Endothelial cell of umbilical vein (primary cell): ENCODE data around the gene SIRPA. TPM values are rescaled to one million over a fixed set of nuclear protein-coding genes. Genes with fewer than 3 reads are reported as not detected.

ENCODE experiments used
- BruUV-seq: library from RNA; stranded (reverse); fragments of 400-500 nt; replicated peaks from 2 replicates; lab custom pipeline; 2021; lab: Mats Ljungman, UMichigan
- CTCF ChIA-PET: fragments of 300-600, 350-600 bp; sonication (Branson Sonifier 250); formaldehyde crosslinking; loops from one replicate; lab custom pipeline; 2021; ENCODE audit warnings: antibody characterized with exemption, inconsistent platforms; lab: Charles Lee
- POLR2A ChIA-PET: fragments of 300-600, 350-600 bp; sonication (Branson Sonifier 250); formaldehyde crosslinking; loops from one replicate; lab custom pipeline; 2021; ENCODE audit warnings: antibody characterized with exemption, inconsistent platforms; lab: Charles Lee
- DNase-seq: peaks from one replicate; pipeline ENCODE4 v3.0.0-alpha.2; 2011; ENCODE audit warnings: low read depth, low spot score
- FAIRE-seq: peaks from 2 replicates; lab custom pipeline; 2011; peaks lifted over from hg19 to GRCh38; lab: Jason Lieb, UNC
- H2AFZ ChIP-seq: 2 replicates; pipeline ENCODE4 v1.6.0; 2012; ENCODE audit warnings: low read depth, low read length, control low read depth, inconsistent platforms
- H3K27ac ChIP-seq: 2 replicates; pipeline ENCODE4 v1.5.1; 2011; ENCODE audit warnings: low read depth, mild to moderate bottlenecking, control low read depth, low read length, moderate library complexity; ENCODE audit not compliant: insufficient read depth
- H3K27me3 ChIP-seq, 2 experiments: 2 replicates each; pipeline versions ENCODE4 v1.6.0 to v1.6.1; 2011; ENCODE audit warnings: low read length in 2 of 2, mixed read lengths in 1 of 2; ENCODE audit not compliant: control insufficient read depth in 2 of 2, insufficient read depth in 2 of 2
- H3K36me3 ChIP-seq, 2 experiments: 2 replicates in 1 of 2; 3 replicates in 1 of 2; pipeline ENCODE4 v1.5.1; 2011; ENCODE audit warnings: low read length in 2 of 2, mild to moderate bottlenecking in 1 of 2, moderate library complexity in 1 of 2; ENCODE audit not compliant: control insufficient read depth in 2 of 2, insufficient read depth in 2 of 2; ENCODE audit errors: extremely low read depth in 1 of 2
- H3K4me1 ChIP-seq: 3 replicates; pipeline ENCODE4 v1.5.1; 2011; ENCODE audit warnings: mild to moderate bottlenecking, low read length; ENCODE audit not compliant: control insufficient read depth, insufficient read depth; ENCODE audit errors: extremely low read depth
- H3K4me2 ChIP-seq: 2 replicates; pipeline ENCODE4 v1.6.1; 2011; ENCODE audit warnings: low read length, control low read depth, mixed read lengths; ENCODE audit not compliant: insufficient read depth
- H3K4me3 ChIP-seq, 3 experiments: fragments of 200-600 bp in 1 of 3; sonication (generic), shearing (Covaris generic) in 1 of 3; replicated peaks in 1 of 3; 2 replicates each; pipeline ENCODE4 v1.5.1; 2011 to 2016; ENCODE audit warnings: control low read depth in 3 of 3, low read length in 3 of 3, mild to moderate bottlenecking in 2 of 3, inconsistent platforms in 1 of 3, low read depth in 1 of 3, moderate library complexity in 1 of 3; ENCODE audit not compliant: insufficient read depth in 1 of 3
- H3K79me2 ChIP-seq: 2 replicates; pipeline ENCODE4 v1.6.0; 2012; ENCODE audit warnings: low read length, inconsistent platforms; ENCODE audit not compliant: control insufficient read depth, insufficient read depth
- H3K9ac ChIP-seq: replicated peaks from 2 replicates; pipeline ENCODE3; 2011; ENCODE audit warnings: low read length, control low read depth; ENCODE audit not compliant: insufficient read depth; ENCODE audit errors: extremely low read depth
- H3K9me1 ChIP-seq: replicated peaks from 3 replicates; pipeline ENCODE4 v1.6.0; 2011; ENCODE audit warnings: mild to moderate bottlenecking, low read length; ENCODE audit not compliant: control insufficient read depth, insufficient read depth; ENCODE audit errors: extremely low read depth
- H3K9me3 ChIP-seq: replicated peaks from 2 replicates; pipeline ENCODE4 v1.5.1; 2012; ENCODE audit warnings: low read length, inconsistent platforms; ENCODE audit not compliant: control insufficient read depth, insufficient read depth
- H4K20me1 ChIP-seq: replicated peaks from 2 replicates; pipeline ENCODE3; 2011; ENCODE audit warnings: mild to moderate bottlenecking, low read length; ENCODE audit not compliant: control insufficient read depth, insufficient read depth; ENCODE audit errors: extremely low read depth
- CTCF ChIP-seq, 2 donors: IDR thresholded peaks; 1 replicate in 1 of 2; 2 replicates in 1 of 2; pipeline ENCODE4 v1.5.1; 2011; ENCODE audit warnings: low read length in 2 of 2, mild to moderate bottlenecking in 2 of 2, moderate library complexity in 2 of 2, control low read depth in 1 of 2, inconsistent platforms in 1 of 2, low read depth in 1 of 2; ENCODE audit not compliant: insufficient read depth in 1 of 2; ENCODE audit errors: extremely low read depth in 1 of 2
- EZH2 ChIP-seq: IDR thresholded peaks from 2 replicates; pipeline ENCODE4 v1.6.1; 2012; ENCODE audit warnings: borderline replicate concordance, low read depth, mild to moderate bottlenecking, moderate library complexity, low read length, inconsistent platforms; ENCODE audit not compliant: severe bottlenecking
- FOS ChIP-seq: IDR thresholded peaks from 2 replicates; pipeline ENCODE4 v1.6.1; 2011; ENCODE audit warnings: mild to moderate bottlenecking, low read length, moderate library complexity, borderline replicate concordance; ENCODE audit not compliant: insufficient read depth
- GATA2 ChIP-seq: IDR thresholded peaks from 2 replicates; pipeline ENCODE4 v1.7.0; 2011; ENCODE audit warnings: low read depth, mild to moderate bottlenecking, moderate library complexity, mixed read lengths, low read length; ENCODE audit not compliant: insufficient read length, insufficient read depth
- JUN ChIP-seq: IDR thresholded peaks from 2 replicates; pipeline ENCODE4 v1.6.1; 2011; ENCODE audit warnings: borderline replicate concordance, low read depth; ENCODE audit not compliant: insufficient read length, insufficient read depth
- MYC ChIP-seq: IDR thresholded peaks from one replicate; pipeline ENCODE4 v1.6.1; 2011; ENCODE audit warnings: mild to moderate bottlenecking, low read depth, low read length
- POLR2A ChIP-seq: IDR thresholded peaks from 2 replicates; pipeline ENCODE4 v1.6.1; 2012; ENCODE audit warnings: low read depth, mild to moderate bottlenecking, control low read depth, low read length
- POLR2AphosphoS5 ChIP-seq: IDR thresholded peaks from 2 replicates; pipeline ENCODE4 v1.6.1; 2012; ENCODE audit warnings: low read depth, mild to moderate bottlenecking, control low read depth, low read length, moderate library complexity; ENCODE audit not compliant: insufficient read depth
- dilution Hi-C: fragments of 300-500 bp; cut with MboI; formaldehyde crosslinking; loops from one replicate; pipeline ENCODE4 v1.15.0; 2019; ENCODE audit warnings: low sequenced_read_pairs; ENCODE audit not compliant: extremely low pct_ligation_motif_present
- intact Hi-C: fragments of 100-400 bp; cut with micrococcal nuclease; formaldehyde crosslinking; loops from one replicate; pipeline ENCODE4 v1.10.0; 2022
- polyA plus RNA-seq, 4 experiments: library from polyadenylated mRNA; depleted of rRNA in 3 of 4; stranded (reverse) in 3 of 4; unstranded in 1 of 4; fragments of >200 nt; gene quantifications; 2 replicates each; pipeline versions ENCODE4 v1.2.1 to v1.2.3, GENCODE V29; 2011 to 2012; ENCODE audit warnings: missing spikeins in 1 of 4
- total RNA-seq: library from RNA; stranded (reverse); gene quantifications from 2 replicates; pipeline ENCODE4 v1.2.3, GENCODE V29; 2021
- TF ChIP-seq, protein P1 (sequence below): IDR thresholded peaks from 2 replicates; pipeline ENCODE4 v1.6.1; 2011; ENCODE audit not compliant: insufficient read depth, insufficient read length

SIRPA gene
- total and polyA plus RNA-seq, 2 donors (not counting 3 experiments of a cell fraction or from before 2014, with no cell fraction given): 29.9 to 59.2 TPM

DNA sequence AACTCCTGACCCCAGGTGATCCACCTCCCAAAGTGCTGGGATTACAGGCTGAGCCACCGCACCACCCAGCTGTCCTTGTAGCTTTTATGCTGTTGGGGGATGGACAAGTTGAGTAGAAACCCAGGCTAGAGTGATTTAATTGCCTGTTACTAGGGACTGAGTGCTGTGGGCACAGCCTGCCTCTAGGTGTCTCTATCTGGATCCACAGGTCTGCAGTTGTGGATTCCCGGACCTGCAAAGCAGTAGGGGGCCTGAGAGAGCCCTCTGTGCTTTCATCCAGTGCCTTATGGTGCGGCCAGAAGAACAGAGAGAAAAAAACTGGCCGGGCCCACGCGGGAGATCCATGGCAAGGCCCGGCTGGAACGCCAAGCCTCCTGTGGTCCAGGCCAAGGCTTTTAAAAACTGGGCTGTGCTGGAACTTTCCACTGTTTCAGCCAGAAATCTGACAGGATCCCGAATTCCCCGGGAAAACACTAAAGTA, 5.2 kb downstream of the SIRPA start:
- Histone ChIP-seq H3K27ac (no peak overlapping the region), H2AFZ (no peak overlapping the region), H4K20me1 (no peaks in the 10 kb centered on the region), H3K4me2 (no peak overlapping the region), H3K9ac (no peak overlapping the region), H3K4me3 (no peak overlapping the region), H3K9me3 (no peaks in the 10 kb centered on the region), H3K27me3 (no peaks in the 10 kb centered on the region), H3K9me1 (no peaks in the 10 kb centered on the region), H3K79me2 (peaks cover 21% of the 10 kb centered on the region), H3K4me1 (peaks cover 8% of the 10 kb centered on the region), H3K36me3 (no peaks in the 10 kb centered on the region)
- dilution Hi-C loops: no loop called here
- ChIA-PET POLR2A (no interaction called here), CTCF (interaction anchor here (0.9 to 4.5 kb wide), 8 partner anchors 11 to 272 kb away, joined by 3 to 34 read pairs (median 4); no protein-coding TSS in a partner anchor)
- TF ChIP-seq MYC (no peak), CTCF (IDR thresholded peaks at IDR 0.05; ENCODE audit: extremely low read depth in 1 of 2, insufficient read depth in 1 of 2, low read depth in 1 of 2, low read length in 2 of 2) (peak; percentile 48 to 82)
- intact Hi-C loops: no loop called here
- DNase-seq (peak; percentile 78), FAIRE-seq (peak; percentile 93)
- no TSS peak for BruUV-seq

DNA sequence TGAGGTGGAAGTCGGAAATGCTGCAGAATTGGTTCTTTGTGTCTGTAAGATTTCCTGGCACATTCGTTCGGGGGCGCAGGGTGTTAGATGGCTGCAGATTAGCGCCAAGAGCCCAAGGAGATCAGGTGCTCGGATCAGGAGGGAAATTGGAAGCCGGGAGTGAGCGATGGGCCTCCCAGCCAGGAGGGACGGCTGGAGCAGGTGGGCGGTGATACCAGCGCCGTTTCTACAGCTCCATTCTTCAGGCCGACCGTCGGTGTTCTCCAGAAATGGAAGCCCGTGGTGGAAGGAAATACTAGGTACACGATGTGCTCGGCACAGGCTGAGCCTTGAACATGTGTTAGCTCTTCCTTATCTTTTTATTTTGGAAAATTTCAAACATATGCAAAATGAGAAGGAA, 6.5 kb downstream of the SIRPA start:
- no peaks in the 10 kb centered on the region for H4K20me1 ChIP-seq
- ChIA-PET POLR2A (no interaction called here), CTCF (interaction anchor here (0.8 to 4.5 kb wide), 4 partner anchors 24 to 271 kb away, joined by 3 to 34 read pairs (median 4); no protein-coding TSS in a partner anchor)
- H3K9ac ChIP-seq: no peak overlapping the region
- DNase-seq: no peak
- no peaks in the 10 kb centered on the region for H3K4me1 ChIP-seq
- H3K27ac ChIP-seq: no peak overlapping the region
- intact Hi-C loops (no loop called here), dilution Hi-C loops (no loop called here)
- no peak overlapping the region for H2AFZ ChIP-seq
- no peak for FAIRE-seq
- H3K4me2 ChIP-seq: no peak overlapping the region
- H3K9me1 ChIP-seq: no peaks in the 10 kb centered on the region
- H3K36me3 ChIP-seq: peaks cover 0 to 3% of the 10 kb centered on the region in 2 experiments
- H3K27me3 ChIP-seq: no peaks in the 10 kb centered on the region
- no peaks in the 10 kb centered on the region for H3K9me3 ChIP-seq
- no peak overlapping the region for H3K4me3 ChIP-seq
- BruUV-seq: no TSS peak
- peaks cover 10% of the 10 kb centered on the region for H3K79me2 ChIP-seq
- TF ChIP-seq MYC (no peak), CTCF (IDR thresholded peaks at IDR 0.05; ENCODE audit: extremely low read depth in 1 of 2, insufficient read depth in 1 of 2, low read depth in 1 of 2, low read length in 2 of 2) (no peak), POLR2A (no peak), POLR2AphosphoS5 (no peak), EZH2 (no peak), JUN (no peak), GATA2 (no peak), FOS (no peak)
- TF ChIP-seq, protein P1, sequence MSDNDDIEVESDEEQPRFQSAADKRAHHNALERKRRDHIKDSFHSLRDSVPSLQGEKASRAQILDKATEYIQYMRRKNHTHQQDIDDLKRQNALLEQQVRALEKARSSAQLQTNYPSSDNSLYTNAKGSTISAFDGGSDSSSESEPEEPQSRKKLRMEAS: no peak
